Measurements from ENCODE around the gene DPYSL4.

The DPYSL4 gene

GRCh38 chr10:132197271-132198067 lies 10.7 kb downstream of the DPYSL4 start:
- DNase-seq: no peak

- DNase-seq: no peak
These were observed 11.3 kb downstream of the DPYSL4 start for GRCh38 chr10:132198068-132198370.

GRCh38 chr10:132198381-132199181 lies 11.8 kb downstream of the DPYSL4 start:
- no peak for DNase-seq

GRCh38 chr10:132199268-132199853 lies 12.6 kb downstream of the DPYSL4 start:
- no peak for DNase-seq

GRCh38 chr10:132199854-132200311 lies 13.1 kb downstream of the DPYSL4 start:
- DNase-seq: no peak

DNA sequence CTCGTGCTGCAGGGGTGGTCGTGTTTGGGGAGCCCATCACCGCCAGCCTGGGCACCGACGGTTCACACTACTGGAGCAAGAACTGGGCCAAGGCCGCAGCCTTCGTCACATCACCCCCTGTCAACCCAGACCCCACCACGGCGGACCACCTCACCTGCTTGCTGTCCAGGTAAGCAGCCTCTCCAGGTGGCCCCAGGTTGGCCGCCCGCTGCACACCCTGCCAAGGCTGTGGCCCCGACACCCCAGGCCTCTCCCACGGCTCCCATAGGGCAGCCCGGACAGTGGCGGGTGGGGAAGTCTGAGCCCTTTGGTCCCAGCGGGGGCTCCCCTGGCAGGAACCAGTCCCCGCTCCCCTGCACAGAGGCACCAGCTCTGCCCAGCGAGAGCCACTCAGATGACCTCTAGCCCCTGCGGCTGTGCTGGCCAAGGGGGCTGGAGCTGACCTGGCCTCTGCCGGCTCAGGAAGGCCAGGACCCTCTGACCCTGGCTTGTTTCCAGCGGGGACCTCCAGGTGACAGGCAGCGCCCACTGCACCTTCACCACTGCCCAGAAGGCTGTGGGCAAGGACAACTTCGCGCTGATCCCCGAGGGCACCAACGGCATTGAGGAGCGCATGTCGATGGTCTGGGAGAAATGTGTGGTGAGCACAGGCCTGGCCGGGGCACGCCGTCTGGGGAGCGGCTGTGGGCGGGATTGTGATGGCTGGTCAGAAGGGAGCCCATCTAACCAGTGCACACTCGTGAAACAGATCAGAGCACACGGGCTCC lies 13.8 kb downstream of the DPYSL4 start:
- no peak for DNase-seq

- no peak for DNase-seq
These were observed 14.6 kb downstream of the DPYSL4 start for GRCh38 chr10:132201111-132201969.

- DNase-seq: no peak
These were observed 15.6 kb downstream of the DPYSL4 start for GRCh38 chr10:132202070-132202970.

DNA sequence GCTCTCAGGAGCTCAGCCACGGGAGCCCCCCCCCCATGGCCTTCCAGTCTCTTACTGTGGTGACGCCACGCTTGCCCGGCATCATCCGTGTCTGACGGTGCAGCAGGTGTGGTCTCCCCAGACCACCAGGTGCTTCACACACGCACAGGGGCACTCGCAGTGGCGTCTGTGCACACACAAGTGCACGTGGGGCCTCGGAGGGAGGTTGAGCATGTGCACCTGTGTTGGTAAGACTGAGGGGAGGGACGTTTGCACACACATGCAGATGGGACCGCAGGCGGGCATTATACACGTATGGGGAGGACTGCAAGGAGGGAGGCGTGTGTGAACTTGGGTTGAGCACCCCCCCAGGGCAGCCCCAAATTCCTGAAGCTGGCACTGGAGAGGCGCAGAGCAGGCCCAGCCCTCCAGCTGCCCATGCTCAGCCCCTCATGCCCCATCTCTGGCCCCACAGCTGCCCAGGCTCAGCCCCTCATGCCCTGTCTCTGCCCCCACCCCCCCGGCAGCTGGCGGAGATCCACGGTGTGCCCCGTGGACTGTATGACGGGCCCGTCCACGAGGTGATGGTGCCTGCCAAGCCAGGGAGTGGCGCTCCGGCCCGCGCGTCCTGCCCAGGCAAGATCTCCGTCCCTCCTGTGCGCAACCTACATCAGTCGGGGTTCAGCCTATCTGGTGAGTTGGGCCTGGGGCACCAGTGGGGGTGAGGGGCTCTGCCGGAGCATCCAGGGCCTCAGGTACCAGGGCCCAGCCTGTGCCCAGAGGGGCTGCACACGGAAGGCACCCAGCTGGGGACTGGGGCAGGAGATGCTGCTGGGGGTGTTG lies 16.7 kb downstream of the DPYSL4 start:
- DNase-seq: no peak

DNA sequence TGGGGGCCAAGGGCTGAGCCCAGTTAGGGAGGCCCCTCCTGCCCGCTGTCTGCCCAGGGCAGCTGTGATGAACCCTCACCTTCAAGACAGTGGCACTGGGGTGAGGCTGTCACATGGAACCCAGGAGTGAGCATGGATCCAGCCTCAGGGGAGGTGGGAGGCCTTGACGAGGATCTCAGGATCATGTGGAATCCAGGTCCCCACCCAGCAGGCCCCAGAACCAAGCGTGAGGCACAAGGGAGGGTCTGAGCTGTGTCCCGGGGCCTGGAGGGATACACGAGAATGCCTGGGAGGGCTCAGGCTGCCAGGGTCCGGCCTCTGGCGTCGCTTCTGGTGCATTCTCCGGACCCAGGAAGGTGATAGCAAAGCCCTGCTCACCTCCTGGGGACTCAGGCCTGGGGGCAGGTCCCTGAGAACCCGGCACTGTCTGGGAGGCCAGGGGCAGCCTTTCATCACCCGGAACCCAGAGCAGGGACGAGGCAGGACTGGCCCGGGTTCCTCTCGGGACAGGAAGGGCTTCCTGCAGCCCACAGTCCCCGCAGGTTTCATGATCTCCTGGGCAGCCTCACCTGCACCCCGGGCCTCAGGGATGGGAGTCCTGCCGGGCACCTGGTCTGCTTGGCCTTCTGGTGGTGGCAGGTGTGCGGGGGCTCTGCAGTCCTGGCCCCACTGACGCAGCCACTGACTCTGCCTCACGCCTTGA lies 17.5 kb downstream of the DPYSL4 start:
- DNase-seq: no peak

DNA sequence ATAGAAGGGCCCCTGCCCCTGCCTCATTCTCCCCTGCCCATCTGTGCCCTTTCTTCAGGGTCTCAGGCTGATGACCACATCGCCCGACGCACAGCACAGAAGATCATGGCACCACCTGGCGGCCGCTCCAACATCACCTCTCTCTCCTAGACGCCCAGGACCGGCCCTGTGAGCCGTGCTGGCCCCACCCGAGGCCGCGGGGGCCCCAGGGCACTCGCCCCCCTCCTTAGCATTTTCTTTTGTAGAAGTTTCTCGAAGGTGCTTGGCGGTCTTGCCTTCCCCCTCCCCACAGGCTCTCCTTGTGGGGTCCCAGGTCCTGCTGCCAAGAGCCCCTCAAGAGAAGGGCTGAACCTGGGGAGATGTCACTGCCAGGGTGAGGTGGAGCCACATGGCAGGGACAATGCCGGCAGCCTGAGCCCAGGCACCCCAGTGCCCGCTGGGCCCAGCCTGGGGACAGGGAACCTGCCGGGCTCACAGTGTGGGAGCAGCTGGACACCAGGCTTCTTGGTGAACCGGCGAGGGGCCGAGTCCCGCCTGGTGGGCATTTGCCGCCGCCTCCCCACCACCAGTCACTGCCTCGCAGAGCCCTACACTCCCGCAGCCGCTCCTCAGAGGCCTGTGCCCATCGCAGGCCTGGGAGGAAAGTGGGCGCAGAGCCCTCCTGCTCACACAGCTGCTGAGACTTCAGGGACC lies 18.2 kb downstream of the DPYSL4 start:
- no peak for DNase-seq

- no peak for DNase-seq
These were observed 19.1 kb downstream of the DPYSL4 start for GRCh38 chr10:132205650-132206376.

- no peak for DNase-seq
These were observed 19.6 kb downstream of the DPYSL4 start for GRCh38 chr10:132206377-132206745.

DNA sequence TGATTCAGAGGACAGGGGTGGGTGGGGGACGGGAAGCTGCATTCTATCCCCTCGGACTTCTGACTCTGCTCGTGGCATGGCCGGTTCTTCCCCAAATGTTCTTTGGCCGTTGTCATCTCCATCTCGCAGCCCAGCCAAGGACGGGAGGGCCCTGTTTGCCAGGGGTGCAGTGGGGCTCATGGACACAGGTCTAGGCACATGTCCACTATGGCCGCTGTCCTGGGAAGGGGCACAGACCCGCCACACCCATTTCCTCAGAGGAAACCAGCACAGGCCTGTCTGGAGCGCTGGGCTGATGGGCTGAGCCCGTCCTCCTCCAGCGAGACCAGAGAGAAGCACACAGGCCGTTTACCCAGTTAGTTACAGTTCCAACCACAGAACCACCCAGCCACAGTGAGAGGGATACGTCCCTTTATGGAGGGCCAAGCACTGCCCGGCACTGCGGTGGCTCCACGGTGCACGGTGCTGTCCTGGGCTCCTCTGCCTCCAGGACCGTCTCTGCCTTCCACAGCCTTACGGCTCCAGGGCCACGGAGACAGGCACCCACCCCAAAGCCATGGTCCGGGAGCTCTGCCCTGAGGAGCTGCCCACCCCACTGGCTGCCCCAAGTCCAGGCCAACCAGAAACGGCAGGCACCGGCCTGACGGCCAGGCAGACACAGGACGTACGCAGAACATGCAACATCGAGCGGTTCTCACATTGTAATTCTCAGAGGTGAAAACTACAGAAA lies 20.2 kb downstream of the DPYSL4 start:
- no peak for DNase-seq

- no peak for DNase-seq
These were observed 21.1 kb downstream of the DPYSL4 start for GRCh38 chr10:132207536-132208461.

- DNase-seq: no peak
These were observed 21.8 kb downstream of the DPYSL4 start for GRCh38 chr10:132208462-132209050.

All from CD4-positive, alpha-beta T cell treated with Interleukin-17A for 4 hours (primary cell).